Measurements from ENCODE around the gene P4HB. TPM values are rescaled to one million over a fixed set of nuclear protein-coding genes. Genes with fewer than 3 reads are reported as not detected.

P4HB gene
- total RNA-seq, 2 donors from 2014 or later = 339 to 482 TPM

GRCh38 chr17:81870131-81870980 is 10.0 kb upstream of the P4HB start:
- intact Hi-C loops (cut with DNase I) = no loop called here
- DNase-seq (ENCODE audit: low spot score) = peak; percentile 83

DNA sequence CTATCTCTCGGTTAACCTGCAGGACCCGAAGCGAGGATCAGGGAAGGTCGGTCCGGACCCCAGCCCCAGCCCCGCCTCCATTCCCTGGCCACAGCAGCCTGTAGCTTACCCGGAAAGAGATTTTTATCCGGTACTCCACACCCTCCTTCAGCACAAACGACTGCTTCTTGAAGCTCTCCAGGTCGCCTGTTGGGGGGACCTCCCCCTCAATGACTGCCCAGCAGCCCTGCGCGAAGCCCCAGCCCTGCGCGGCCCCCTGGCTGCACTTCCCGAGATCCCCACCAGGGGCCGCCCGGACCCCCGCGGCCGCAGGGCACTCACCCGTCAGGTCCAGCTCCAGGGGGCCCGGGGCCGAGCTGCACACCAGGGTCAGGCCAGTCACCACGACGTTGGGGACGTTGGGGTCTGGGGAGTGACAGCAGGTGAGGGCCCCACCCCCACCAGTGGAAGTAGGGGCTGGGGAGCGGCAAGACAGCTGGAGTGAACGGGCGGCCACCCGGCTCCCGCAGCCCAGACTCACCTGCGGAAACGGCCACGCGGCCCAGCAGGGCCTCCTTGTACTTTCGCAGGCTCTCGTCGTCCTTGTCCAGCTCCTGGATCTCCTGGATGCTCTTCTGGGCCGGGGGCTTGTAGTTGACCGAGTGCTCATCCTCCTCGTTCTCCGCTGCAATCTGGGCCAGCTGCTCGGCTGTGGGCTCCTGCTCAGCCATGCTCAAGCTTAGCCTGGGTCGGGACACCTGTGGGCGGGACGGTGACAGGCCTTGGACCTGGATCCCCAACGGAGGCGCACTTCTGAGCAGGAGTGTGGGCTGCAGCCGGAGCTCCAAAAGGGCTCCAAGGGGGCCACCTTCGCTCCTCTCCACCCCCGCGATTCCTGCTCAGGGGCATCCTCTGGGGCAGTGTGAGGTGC is 9.1 kb upstream of the P4HB start:
- intact Hi-C loops (cut with DNase I) = no loop called here
- DNase-seq (ENCODE audit: low spot score) = peak; percentile 85

- intact Hi-C loops (cut with DNase I) = no loop called here
- peak; percentile 88 for DNase-seq (ENCODE audit: low spot score)
These were observed 8.4 kb upstream of the P4HB start for GRCh38 chr17:81868674-81869220.

DNA sequence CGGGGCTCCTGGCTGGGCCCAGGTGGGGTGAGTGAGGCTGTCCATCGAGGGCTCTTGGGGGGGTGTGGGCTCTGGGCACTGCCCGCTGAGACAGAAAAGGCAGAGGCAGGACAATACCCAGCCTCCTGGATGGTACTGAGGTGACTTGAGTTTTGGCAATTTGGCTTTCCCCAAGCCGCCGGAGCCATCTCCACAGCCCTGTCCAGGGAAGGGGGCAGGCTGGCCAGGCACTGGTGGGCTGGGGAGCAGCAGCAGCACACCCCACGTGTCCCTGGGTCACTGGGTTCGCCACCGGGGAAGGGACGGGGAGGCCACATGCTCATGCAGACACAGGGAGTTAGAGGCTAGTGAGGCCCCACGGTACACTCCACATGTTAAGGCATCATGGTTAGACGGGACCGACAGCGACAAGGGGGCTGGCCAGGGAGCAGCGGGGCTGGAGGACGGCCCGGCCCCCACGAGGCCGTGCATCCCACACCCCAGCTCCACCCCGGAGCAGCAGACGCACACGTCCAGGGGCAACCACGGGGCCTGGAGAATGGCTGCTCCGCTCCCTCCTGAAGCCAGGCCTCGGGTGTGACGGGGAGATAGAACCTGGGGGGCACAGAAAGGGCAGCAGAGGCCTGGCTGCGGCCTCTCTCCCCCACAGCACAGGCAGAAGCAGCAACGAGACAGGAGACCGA is 7.8 kb upstream of the P4HB start:
- intact Hi-C loops (cut with DNase I) = no loop called here
- DNase-seq (ENCODE audit: low spot score) = no peak

DNA sequence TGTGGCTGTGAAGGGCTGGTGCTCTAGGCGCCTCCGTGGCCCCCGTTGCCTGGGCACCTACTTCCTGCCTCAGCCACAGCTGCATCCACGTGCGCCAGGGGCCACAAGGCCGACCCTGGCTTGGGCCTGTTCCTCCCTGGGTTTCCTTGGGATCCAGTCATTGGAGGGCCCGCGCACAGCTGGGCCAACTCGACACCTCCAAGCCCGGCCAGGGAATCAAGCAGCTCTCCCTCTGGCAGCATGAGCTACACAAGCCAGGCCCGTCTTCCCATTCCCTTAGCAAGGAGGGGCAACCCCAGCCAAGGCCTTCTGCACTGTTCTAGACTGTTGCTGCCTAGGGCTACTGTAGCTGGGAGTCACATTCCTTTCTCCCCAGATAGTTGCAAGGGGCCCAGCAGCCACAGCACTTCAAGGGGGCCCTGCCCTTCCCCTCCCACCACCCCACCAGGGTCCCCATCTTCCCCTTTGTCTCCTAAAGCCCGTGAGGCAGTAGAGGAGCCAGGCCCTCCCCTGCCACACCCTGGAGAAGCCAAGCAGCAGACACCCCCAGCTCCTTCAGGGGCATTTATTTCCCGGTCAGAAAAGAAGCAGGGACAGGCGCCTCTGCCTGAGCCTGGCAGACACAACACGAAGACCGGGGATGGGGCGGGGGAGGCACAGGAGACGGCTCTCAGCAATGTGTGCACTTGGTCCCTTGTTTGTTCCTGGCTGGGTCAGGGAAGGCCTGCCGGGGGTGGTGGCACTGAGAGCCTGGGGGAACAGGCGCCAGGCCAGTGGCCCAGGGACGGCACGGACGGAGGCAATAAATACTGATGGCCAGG is 7.0 kb upstream of the P4HB start:
- intact Hi-C loops (cut with DNase I) = no loop called here

DNA sequence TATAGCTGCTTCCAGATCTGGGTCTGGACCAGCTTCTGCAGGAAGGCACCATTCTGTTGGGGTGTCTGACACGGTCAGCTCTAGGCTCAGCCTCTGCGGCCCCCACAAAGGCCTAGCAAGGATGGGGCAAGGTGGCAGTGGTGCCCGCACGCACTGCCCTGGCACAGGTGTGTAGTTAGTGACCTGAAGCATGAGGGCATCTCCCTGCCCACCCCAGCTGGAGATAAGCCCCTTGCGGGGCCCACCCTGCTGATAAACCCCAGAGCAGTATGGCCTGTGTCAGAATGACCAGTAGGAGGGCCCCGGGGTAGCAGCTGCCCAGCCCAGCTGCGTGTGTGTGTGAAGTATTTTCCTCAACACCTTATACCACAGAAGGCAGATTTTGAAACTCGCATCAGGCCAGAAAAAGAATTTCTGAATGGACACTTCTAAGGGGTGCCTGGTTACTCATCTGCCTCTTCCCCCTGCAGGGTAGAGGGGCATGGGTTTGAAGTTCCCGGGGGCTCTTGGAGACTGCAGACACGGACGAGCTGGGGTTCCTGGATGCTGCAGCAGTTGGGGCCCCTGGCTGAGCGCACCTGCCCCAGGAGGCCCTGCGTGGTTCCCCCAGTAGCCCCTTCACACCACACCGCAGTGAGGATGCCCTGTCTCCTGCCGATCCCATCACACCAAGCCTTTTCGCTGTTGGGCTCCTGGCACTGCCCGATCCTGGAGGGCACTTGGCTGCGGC is 6.3 kb upstream of the P4HB start:
- intact Hi-C loops (cut with DNase I) = no loop called here
- DNase-seq (ENCODE audit: low spot score) = no peak

More for the DNA sequence above, 7.0 kb upstream of the P4HB start:
- no peak for DNase-seq (ENCODE audit: low spot score)

GRCh38 chr17:81865733-81866439 is 5.6 kb upstream of the P4HB start:
- intact Hi-C loops (cut with DNase I) = no loop called here
- no peak for DNase-seq (ENCODE audit: low spot score)

DNA sequence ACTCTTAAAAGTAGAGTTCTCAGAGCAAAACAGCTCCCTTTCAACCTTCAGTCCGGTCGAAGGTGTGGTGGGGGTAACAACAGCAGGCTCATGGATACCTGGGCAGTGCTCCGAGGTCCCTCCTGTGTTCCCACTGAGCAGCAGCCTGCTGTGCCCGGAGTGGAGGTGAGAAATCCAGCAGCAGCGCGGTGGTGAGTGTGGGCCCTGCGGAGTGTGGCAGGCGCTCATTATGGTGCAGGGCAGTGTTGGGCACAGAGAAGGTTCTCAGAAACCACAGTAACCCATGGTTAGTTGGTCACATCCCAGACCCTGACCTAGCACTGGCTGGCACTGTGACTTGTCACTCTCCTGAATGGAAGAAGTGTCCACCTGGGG is 5.0 kb upstream of the P4HB start:
- DNase-seq (ENCODE audit: low spot score) = no peak
- intact Hi-C loops (cut with DNase I) = no loop called here

DNA sequence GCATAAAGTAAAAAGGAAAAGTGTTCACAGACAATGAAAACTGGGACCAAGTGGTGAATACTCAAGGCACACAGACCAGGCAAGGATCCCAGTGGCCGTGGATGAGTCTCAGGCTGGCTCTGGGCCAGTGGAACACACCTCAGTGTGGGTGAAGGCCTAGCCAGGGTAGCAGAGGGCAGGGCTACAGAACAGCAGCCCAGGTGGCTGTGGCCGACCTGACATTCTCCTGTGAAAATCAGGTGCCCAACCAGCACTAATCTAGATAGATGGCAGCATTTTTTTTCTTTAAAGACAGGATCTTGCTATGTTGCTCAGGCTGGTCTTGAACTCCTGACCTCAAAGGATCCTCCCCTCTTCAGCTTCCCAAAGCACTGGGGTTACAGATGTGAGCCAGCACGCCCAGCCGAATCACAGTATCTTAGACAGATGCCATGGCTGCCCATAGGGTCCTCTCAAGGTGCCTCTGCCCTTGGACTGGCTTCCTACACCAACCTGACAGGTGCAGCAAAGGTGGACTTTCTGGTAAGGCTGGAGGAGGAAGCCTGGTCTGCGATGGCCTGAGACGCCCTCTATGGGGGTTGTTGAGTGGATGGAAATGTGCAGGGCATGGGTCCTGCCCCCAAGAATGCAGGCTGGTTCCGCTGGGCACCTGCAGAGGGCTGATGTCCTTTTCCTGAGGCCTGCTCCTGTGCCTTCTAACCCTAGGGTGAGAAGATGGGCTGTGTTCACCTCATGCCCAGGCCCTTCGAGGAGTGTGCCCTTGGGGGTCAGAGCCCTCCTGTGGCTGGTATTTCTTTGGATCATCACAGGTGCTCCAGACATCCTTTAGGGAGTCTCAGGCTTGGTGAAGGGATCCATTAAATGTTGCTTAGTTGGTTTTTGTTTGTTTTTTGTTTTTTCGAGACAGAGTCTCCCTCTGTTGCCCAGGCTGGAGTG is 3.8 kb upstream of the P4HB start:
- intact Hi-C loops (cut with DNase I) = no loop called here
- DNase-seq (ENCODE audit: low spot score) = no peak

DNA sequence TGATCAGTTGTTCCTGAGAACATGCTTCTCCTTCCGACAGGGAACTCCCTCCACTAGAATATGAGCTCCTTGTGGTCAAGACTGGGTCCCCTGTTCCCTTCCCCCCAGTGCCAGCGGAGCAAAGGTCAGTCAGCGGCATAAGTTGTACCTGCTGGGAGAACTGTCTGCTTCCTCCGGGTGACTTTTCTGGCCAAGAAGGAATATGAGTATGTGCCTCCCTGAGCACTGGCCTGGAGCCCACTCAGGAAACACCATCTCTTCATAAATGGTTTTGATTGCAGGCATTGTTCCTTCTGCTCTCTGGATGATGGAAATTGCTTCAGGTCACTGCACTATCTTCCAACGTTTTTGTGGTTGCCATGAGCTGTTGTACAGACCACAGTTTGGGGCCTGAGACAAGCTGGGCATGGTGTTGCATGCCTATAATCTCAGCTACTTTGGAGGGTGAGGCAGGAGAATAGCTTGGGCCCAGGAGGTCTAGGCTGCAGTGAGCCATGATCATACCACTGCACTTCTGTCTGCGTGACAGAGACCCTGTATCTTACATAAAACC is 2.9 kb upstream of the P4HB start:
- intact Hi-C loops (cut with DNase I) = no loop called here

GRCh38 chr17:81860756-81861568 is 627 bp upstream of the P4HB start:
- intact Hi-C loops (cut with DNase I) = no loop called here
- DNase-seq (ENCODE audit: low spot score) = peak; percentile 100

More for the DNA sequence above, 2.9 kb upstream of the P4HB start:
- no peak for DNase-seq (ENCODE audit: low spot score)

DNA sequence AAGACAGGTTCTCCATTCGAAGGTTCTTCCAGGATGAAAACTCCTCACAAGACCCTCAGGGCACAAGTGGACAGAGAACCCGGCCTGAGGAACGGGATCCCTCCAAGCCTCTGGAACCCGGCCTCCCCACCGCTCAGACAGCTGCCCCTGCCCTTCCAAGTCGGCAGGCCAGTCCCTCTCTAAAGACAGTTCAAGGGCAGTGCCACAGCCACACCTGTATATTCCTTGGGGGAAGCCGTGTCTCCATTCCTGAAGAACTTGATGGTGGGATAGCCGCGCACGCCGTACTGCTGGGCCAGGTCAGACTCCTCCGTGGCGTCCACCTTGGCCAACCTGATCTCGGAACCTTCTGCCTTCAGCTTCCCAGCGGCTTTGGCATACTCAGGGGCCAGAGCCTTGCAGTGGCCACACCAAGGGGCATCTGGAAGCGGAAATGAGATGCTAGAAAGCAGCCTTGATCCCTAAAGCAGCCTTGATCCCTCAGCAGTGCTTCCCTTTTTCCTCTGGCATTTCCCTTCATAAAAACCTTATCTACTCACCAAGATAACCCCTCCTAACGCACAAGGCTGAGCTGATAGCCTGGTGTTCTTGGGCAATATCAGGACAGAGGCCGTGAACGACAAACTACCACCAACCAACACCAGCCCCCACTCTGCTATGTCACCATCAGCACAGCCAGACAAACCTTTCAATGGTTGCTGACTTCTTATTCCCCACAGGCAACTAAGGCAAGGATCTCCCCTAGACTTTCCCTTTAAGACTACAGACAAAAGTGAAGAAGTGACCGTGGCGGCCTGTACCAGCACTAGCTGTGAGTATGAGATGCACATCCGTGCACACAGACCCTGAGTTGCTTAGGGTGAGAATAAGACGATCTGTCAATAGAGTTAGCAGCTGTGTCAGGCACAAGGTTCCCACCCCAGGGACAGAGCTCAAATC is 1.1 kb downstream of the P4HB start:
- intact Hi-C loops (cut with DNase I) = no loop called here
- no peak for DNase-seq (ENCODE audit: low spot score)

DNA sequence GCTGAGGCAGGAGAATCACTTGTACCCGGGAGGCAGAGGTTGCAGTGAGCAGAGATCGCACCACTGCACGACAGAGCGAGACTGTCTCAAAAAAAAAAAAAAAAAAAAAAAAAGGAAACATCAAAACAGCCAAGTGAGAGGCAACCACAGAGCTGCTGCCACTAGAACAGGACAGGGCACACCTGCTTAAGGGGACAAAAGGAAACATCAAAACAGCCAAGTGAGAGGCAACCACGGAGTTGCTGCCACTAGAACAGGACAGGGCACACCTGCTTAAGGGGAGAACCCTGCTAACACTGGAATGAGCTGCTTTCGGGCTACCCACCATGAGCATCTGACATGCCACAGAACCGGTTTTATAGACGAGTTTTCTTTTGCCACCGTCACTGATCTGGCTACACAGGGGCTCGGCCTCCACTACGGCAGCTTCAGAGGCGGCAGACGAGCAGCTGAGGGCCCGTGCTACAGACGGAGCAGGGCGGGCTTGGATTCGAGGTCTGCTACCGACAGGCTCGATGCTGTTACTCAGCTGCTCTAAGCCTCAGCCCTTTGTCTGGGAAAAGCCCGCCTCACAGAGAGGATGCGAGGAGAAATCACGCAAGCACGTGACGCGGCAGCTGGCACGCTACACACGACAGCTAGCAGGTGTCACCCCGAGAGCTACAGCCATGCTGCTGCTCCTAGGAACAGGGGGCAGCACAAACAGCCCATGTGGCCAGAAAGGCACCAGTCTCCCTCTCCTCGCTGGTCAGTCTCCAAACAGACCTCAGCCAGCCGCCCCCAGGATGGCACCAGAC is 2.0 kb downstream of the P4HB start:
- no peak for DNase-seq (ENCODE audit: low spot score)
- intact Hi-C loops (cut with DNase I) = no loop called here
